NCI-H2029 (cell line): ENCODE measurements around the gene TMEM132D.

Experiments
- DNase-seq: peaks from one replicate; lab custom pipeline; 2025; lab: John Stamatoyannopoulos, UW

TMEM132D gene

GRCh38 chr12:129873111-129873832 is 30.6 kb downstream of the TMEM132D start:
- DNase-seq, result no peak

GRCh38 chr12:129871991-129872972 is 31.5 kb downstream of the TMEM132D start:
- peak; percentile 44 for DNase-seq

GRCh38 chr12:129870796-129871195 is 33.0 kb downstream of the TMEM132D start:
- no peak for DNase-seq

- DNase-seq, result no peak
These were observed 33.7 kb downstream of the TMEM132D start for GRCh38 chr12:129870136-129870535.

GRCh38 chr12:129868575-129868974 is 35.2 kb downstream of the TMEM132D start:
- no peak for DNase-seq

- DNase-seq, result no peak
These were observed 39.9 kb downstream of the TMEM132D start for GRCh38 chr12:129863938-129864337.

- no peak for DNase-seq
These were observed 41.2 kb downstream of the TMEM132D start for GRCh38 chr12:129862561-129863175.

GRCh38 chr12:129861951-129862350 is 41.9 kb downstream of the TMEM132D start:
- no peak for DNase-seq

- no peak for DNase-seq
These were observed 49.2 kb downstream of the TMEM132D start for GRCh38 chr12:129854591-129854990.

GRCh38 chr12:129851296-129851695 is 52.5 kb downstream of the TMEM132D start:
- DNase-seq, result no peak

GRCh38 chr12:129848876-129849275 is 54.9 kb downstream of the TMEM132D start:
- no peak for DNase-seq

- DNase-seq, result no peak
These were observed 56.8 kb downstream of the TMEM132D start for GRCh38 chr12:129847063-129847462.

GRCh38 chr12:129844662-129845220 is 59.1 kb downstream of the TMEM132D start:
- DNase-seq, result peak; percentile 31

GRCh38 chr12:129841251-129841650 is 62.6 kb downstream of the TMEM132D start:
- DNase-seq, result no peak

- no peak for DNase-seq
These were observed 63.5 kb downstream of the TMEM132D start for GRCh38 chr12:129840145-129840884.

GRCh38 chr12:129839679-129840078 is 64.1 kb downstream of the TMEM132D start:
- no peak for DNase-seq

GRCh38 chr12:129831294-129831693 is 72.5 kb downstream of the TMEM132D start:
- DNase-seq, result no peak

GRCh38 chr12:129830796-129831195 is 73.0 kb downstream of the TMEM132D start:
- no peak for DNase-seq

- no peak for DNase-seq
These were observed 75.9 kb downstream of the TMEM132D start for GRCh38 chr12:129827866-129828384.

GRCh38 chr12:129827102-129827865 is 76.5 kb downstream of the TMEM132D start:
- no peak for DNase-seq
